Activated T-helper 2 cell treated with anti-CD3 and anti-CD28 coated beads, Interferon-gamma antibody, Interleukin-2, Interleukin-4, amounts not matched to agents 10 μg/mL and 5 μg/mL and 100 μg/mL, durations not matched to agents 14 hours and 24 hours and 36 hours (primary cell): ENCODE measurements around the gene UBA3. TPM values are rescaled to one million over a fixed set of nuclear protein-coding genes. Genes with fewer than 3 reads are reported as not detected.

Source experiments
- DNase-seq: peaks from one replicate; pipeline ENCODE4 v3.0.0; 2021; ENCODE audit warnings: low spot score
- H3K27ac Mint-ChIP-seq: one replicate; pipeline ENCODE4 v1.8.0; 2021; ENCODE audit warnings: mixed read lengths
- H3K27me3 Mint-ChIP-seq: one replicate; pipeline ENCODE4 v1.8.0; 2021; ENCODE audit warnings: low read depth, mixed read lengths
- H3K36me3 Mint-ChIP-seq: one replicate; pipeline ENCODE4 v1.8.0; 2021; ENCODE audit warnings: low read depth, mixed read lengths
- H3K4me1 Mint-ChIP-seq: one replicate; pipeline ENCODE4 v1.8.0; 2021; ENCODE audit warnings: low read depth, mixed read lengths
- H3K4me3 Mint-ChIP-seq: one replicate; pipeline ENCODE4 v1.8.0; 2021; ENCODE audit warnings: low read depth, mild to moderate bottlenecking, moderate library complexity, mixed read lengths
- H3K9me3 Mint-ChIP-seq: one replicate; pipeline ENCODE4 v1.8.0; 2021; ENCODE audit warnings: mixed read lengths
- intact Hi-C: fragments of 100-400 bp; cut with micrococcal nuclease; formaldehyde crosslinking; loops from one replicate; pipeline ENCODE4 v1.15.1; 2023
- total RNA-seq: library from RNA; stranded (reverse); gene quantifications from 2 replicates; pipeline ENCODE4 v1.2.3, GENCODE V29; 2022

Gene UBA3
- total RNA-seq, 1 donor from 2014 or later = 95.8 TPM

- Mint-ChIP-seq H3K9me3 (no peaks in the 10 kb centered on the region), H3K4me3 (peak overlapping the region; percentile 49), H3K27ac (peak overlapping the region; percentile 98), H3K27me3 (no peaks in the 10 kb centered on the region), H3K4me1 (peaks cover 53% of the 10 kb centered on the region), H3K36me3 (peaks cover 31% of the 10 kb centered on the region)
- intact Hi-C loops = loop anchor here (1.0 to 10.0 kb wide), 6 partner anchors 24 to 1428 kb away; partner anchors contain the start of gene SUCLG2
- DNase-seq = peak; percentile 47
These were observed 2.6 kb upstream of the UBA3 start for GRCh38 chr3:69082805-69083204.

GRCh38 chr3:69082361-69082760 is 2.2 kb upstream of the UBA3 start:
- peaks cover 55% of the 10 kb centered on the region for H3K4me1 Mint-ChIP-seq
- H3K36me3 Mint-ChIP-seq = peaks cover 34% of the 10 kb centered on the region
- DNase-seq = no peak
- no peaks in the 10 kb centered on the region for H3K27me3 Mint-ChIP-seq
- H3K9me3 Mint-ChIP-seq = no peaks in the 10 kb centered on the region
- H3K4me3 Mint-ChIP-seq = peak overlapping the region; percentile 73
- H3K27ac Mint-ChIP-seq = peak overlapping the region; percentile 98
- intact Hi-C loops = loop anchor here (1.0 to 10.0 kb wide), 5 partner anchors 23 to 1428 kb away; partner anchors contain the start of gene SUCLG2

GRCh38 chr3:69081583-69082262 is 1.6 kb upstream of the UBA3 start:
- peaks cover 58% of the 10 kb centered on the region for H3K4me1 Mint-ChIP-seq
- intact Hi-C loops = loop anchor here (1.0 to 10.0 kb wide), 5 partner anchors 22 to 1427 kb away; partner anchors contain the start of gene SUCLG2
- no peaks in the 10 kb centered on the region for H3K27me3 Mint-ChIP-seq
- H3K4me3 Mint-ChIP-seq = peak overlapping the region; percentile 73
- peaks cover 35% of the 10 kb centered on the region for H3K36me3 Mint-ChIP-seq
- no peaks in the 10 kb centered on the region for H3K9me3 Mint-ChIP-seq
- DNase-seq = no peak
- peak overlapping the region; percentile 98 for H3K27ac Mint-ChIP-seq

- H3K27ac Mint-ChIP-seq = peak overlapping the region; percentile 67
- DNase-seq = no peak
- peaks cover 58% of the 10 kb centered on the region for H3K4me1 Mint-ChIP-seq
- peak overlapping the region; percentile 83 for H3K4me3 Mint-ChIP-seq
- H3K36me3 Mint-ChIP-seq = peaks cover 29% of the 10 kb centered on the region
- no peaks in the 10 kb centered on the region for H3K9me3 Mint-ChIP-seq
- H3K27me3 Mint-ChIP-seq = no peaks in the 10 kb centered on the region
- intact Hi-C loops = loop anchor here (1.0 to 10.0 kb wide), 3 partner anchors 14 to 1425 kb away; partner anchors contain the start of gene SUCLG2
These were observed 651 bp downstream of the UBA3 start for GRCh38 chr3:69079269-69080159.

- H3K4me1 Mint-ChIP-seq = peaks cover 36% of the 10 kb centered on the region
- intact Hi-C loops = no loop called here
- H3K4me3 Mint-ChIP-seq = no peak overlapping the region
- peaks cover 55% of the 10 kb centered on the region for H3K36me3 Mint-ChIP-seq
- H3K9me3 Mint-ChIP-seq = no peaks in the 10 kb centered on the region
- no peaks in the 10 kb centered on the region for H3K27me3 Mint-ChIP-seq
- peak overlapping the region; percentile 0 for H3K27ac Mint-ChIP-seq
- DNase-seq = no peak
These were observed 7.2 kb downstream of the UBA3 start for GRCh38 chr3:69072928-69073327.

GRCh38 chr3:69066121-69066520 is 14.0 kb downstream of the UBA3 start:
- H3K36me3 Mint-ChIP-seq = peaks cover 60% of the 10 kb centered on the region
- H3K4me1 Mint-ChIP-seq = peaks cover 44% of the 10 kb centered on the region
- DNase-seq = no peak
- peak overlapping the region; percentile 71 for H3K27ac Mint-ChIP-seq
- intact Hi-C loops = loop anchor here (5.0 kb wide), 1 partner anchor 41 kb away; no protein-coding TSS in a partner anchor
- H3K4me3 Mint-ChIP-seq = no peak overlapping the region
- H3K9me3 Mint-ChIP-seq = no peaks in the 10 kb centered on the region
- H3K27me3 Mint-ChIP-seq = no peaks in the 10 kb centered on the region

GRCh38 chr3:69065318-69065964 is 14.7 kb downstream of the UBA3 start:
- Mint-ChIP-seq H3K27me3 (no peaks in the 10 kb centered on the region), H3K27ac (peak overlapping the region; percentile 71), H3K4me1 (peaks cover 43% of the 10 kb centered on the region), H3K4me3 (peak overlapping the region; percentile 47), H3K36me3 (peaks cover 60% of the 10 kb centered on the region), H3K9me3 (peaks cover 4% of the 10 kb centered on the region)
- intact Hi-C loops = loop anchor here (1.0 to 5.0 kb wide), 2 partner anchors 15 to 42 kb away; partner anchors contain the start of gene UBA3
- no peak for DNase-seq

- H3K4me1 Mint-ChIP-seq = peaks cover 57% of the 10 kb centered on the region
- H3K27me3 Mint-ChIP-seq = no peaks in the 10 kb centered on the region
- peaks cover 70% of the 10 kb centered on the region for H3K36me3 Mint-ChIP-seq
- H3K27ac Mint-ChIP-seq = peak overlapping the region; percentile 64
- H3K4me3 Mint-ChIP-seq = no peak overlapping the region
- intact Hi-C loops = no loop called here
- peaks cover 4% of the 10 kb centered on the region for H3K9me3 Mint-ChIP-seq
- DNase-seq = no peak
These were observed 16.5 kb downstream of the UBA3 start for GRCh38 chr3:69063636-69064035.

- H3K4me1 Mint-ChIP-seq = peaks cover 63% of the 10 kb centered on the region
- intact Hi-C loops = loop anchor here (1.0 kb wide), 1 partner anchor 23 kb away; no protein-coding TSS in a partner anchor
These were observed 20.5 kb downstream of the UBA3 start for GRCh38 chr3:69059688-69060087.

GRCh38 chr3:69058947-69059224 is 21.3 kb downstream of the UBA3 start:
- Mint-ChIP-seq H3K4me1 (peaks cover 55% of the 10 kb centered on the region), H3K9me3 (peaks cover 4% of the 10 kb centered on the region), H3K4me3 (peak overlapping the region; percentile 15), H3K36me3 (peaks cover 75% of the 10 kb centered on the region), H3K27ac (peak overlapping the region; percentile 72), H3K27me3 (no peaks in the 10 kb centered on the region)
- no peak for DNase-seq
- intact Hi-C loops = loop anchor here (1.0 kb wide), 1 partner anchor 23 kb away; no protein-coding TSS in a partner anchor

More at GRCh38 chr3:69059688-69060087, 20.5 kb downstream of the UBA3 start:
- H3K27ac Mint-ChIP-seq = peak overlapping the region; percentile 72
- peaks cover 80% of the 10 kb centered on the region for H3K36me3 Mint-ChIP-seq
- no peaks in the 10 kb centered on the region for H3K27me3 Mint-ChIP-seq
- no peak for DNase-seq
- H3K9me3 Mint-ChIP-seq = peaks cover 4% of the 10 kb centered on the region
- H3K4me3 Mint-ChIP-seq = no peak overlapping the region

GRCh38 chr3:69058180-69058946 is 21.8 kb downstream of the UBA3 start:
- intact Hi-C loops = no loop called here
- peak overlapping the region; percentile 72 for H3K27ac Mint-ChIP-seq
- no peaks in the 10 kb centered on the region for H3K27me3 Mint-ChIP-seq
- peaks cover 50% of the 10 kb centered on the region for H3K4me1 Mint-ChIP-seq
- H3K36me3 Mint-ChIP-seq = peaks cover 70% of the 10 kb centered on the region
- H3K9me3 Mint-ChIP-seq = peaks cover 4% of the 10 kb centered on the region
- peak overlapping the region; percentile 15 for H3K4me3 Mint-ChIP-seq
- DNase-seq = no peak

- H3K9me3 Mint-ChIP-seq = no peaks in the 10 kb centered on the region
- H3K27ac Mint-ChIP-seq = peak overlapping the region; percentile 92
- no peak for DNase-seq
- intact Hi-C loops = loop anchor here (1.0 to 5.0 kb wide), 3 partner anchors 32 to 42 kb away; partner anchors contain the start of genes ARL6IP5 and EOGT
- H3K27me3 Mint-ChIP-seq = no peaks in the 10 kb centered on the region
- H3K4me3 Mint-ChIP-seq = peak overlapping the region; percentile 94
- peaks cover 36% of the 10 kb centered on the region for H3K4me1 Mint-ChIP-seq
- peaks cover 39% of the 10 kb centered on the region for H3K36me3 Mint-ChIP-seq
These were observed 27.7 kb downstream of the UBA3 start for GRCh38 chr3:69052472-69052898.
